ENCODE data around the gene IL11.

The IL11 gene

GRCh38 chr19:55358493-55358892, 11.8 kb downstream of the IL11 start:
- Histone ChIP-seq H3K4me1 (ENCODE audit: control extremely low read depth in 1 of 4, control insufficient read depth in 4 of 4, insufficient read depth in 4 of 4, low read length in 3 of 4) (peaks cover 0 to 14% (median 9%) of the 10 kb centered on the region in 4 experiments), H3K4me3 (ENCODE audit: control insufficient read depth in 1 of 7, extremely low read depth in 1 of 7, insufficient read depth in 4 of 7, low read depth in 2 of 7, low read length in 6 of 7) (no peak overlapping the region), H3K27ac (ENCODE audit: insufficient read depth in 1 of 2, low read depth in 1 of 2, low read length in 2 of 2, poor library complexity in 1 of 2, severe bottlenecking in 2 of 2) (no peak overlapping the region), H3K36me3 (ENCODE audit: control insufficient read depth in 4 of 4, insufficient read depth in 4 of 4, low read length in 3 of 4) (no peaks in the 10 kb centered on the region), H3K9me3 (ENCODE audit: control extremely low read depth in 1 of 5, control insufficient read depth in 4 of 5, insufficient read depth in 2 of 5, low read depth in 1 of 5, low read length in 4 of 5) (no peaks in the 10 kb centered on the region), H3K27me3 (replicated peaks in 2 of 5; ENCODE audit: control insufficient read depth in 4 of 5, insufficient read depth in 5 of 5, low read length in 4 of 5) (peaks cover 0 to 37% (median 8%) of the 10 kb centered on the region in 5 experiments)
- ChIA-PET POLR2A (no interaction called here), CTCF (interaction anchor here (1.3 kb wide), 1 partner anchor 11 kb away, joined by 3 read pairs; no protein-coding TSS in a partner anchor)
- DNase-seq = no peak
- 89% methylated on average over 18 of the region's 19 CpGs for WGBS (ENCODE audit: insufficient coverage)

GRCh38 chr19:55355213-55355821, 14.9 kb downstream of the IL11 start:
- Histone ChIP-seq H3K4me3 (ENCODE audit: control insufficient read depth in 1 of 7, extremely low read depth in 1 of 7, insufficient read depth in 4 of 7, low read depth in 2 of 7, low read length in 6 of 7) (no peak overlapping the region), H3K27me3 (replicated peaks in 2 of 5; ENCODE audit: control insufficient read depth in 4 of 5, insufficient read depth in 5 of 5, low read length in 4 of 5) (peaks cover 4 to 62% (median 26%) of the 10 kb centered on the region in 5 experiments), H3K4me1 (ENCODE audit: control extremely low read depth in 1 of 4, control insufficient read depth in 4 of 4, insufficient read depth in 4 of 4, low read length in 3 of 4) (peaks cover 0 to 20% (median 15%) of the 10 kb centered on the region in 4 experiments), H3K27ac (ENCODE audit: insufficient read depth in 1 of 2, low read depth in 1 of 2, low read length in 2 of 2, poor library complexity in 1 of 2, severe bottlenecking in 2 of 2) (no peak overlapping the region), H3K36me3 (ENCODE audit: control insufficient read depth in 4 of 4, insufficient read depth in 4 of 4, low read length in 3 of 4) (no peaks in the 10 kb centered on the region), H3K9me3 (ENCODE audit: control extremely low read depth in 1 of 5, control insufficient read depth in 4 of 5, insufficient read depth in 2 of 5, low read depth in 1 of 5, low read length in 4 of 5) (no peaks in the 10 kb centered on the region)
- DNase-seq = peak in 2 of 3 donors; percentile 46 to 48
- POLR2A ChIA-PET = no interaction called here
- CTCF ChIA-PET = interaction anchor here (0.6 to 1.1 kb wide), 2 partner anchors 26 to 152 kb away, joined by 3 read pairs; no protein-coding TSS in a partner anchor
- 58% methylated on average over 11 of the region's 13 CpGs for WGBS (ENCODE audit: insufficient coverage)

- H3K4me3 ChIP-seq (ENCODE audit: control insufficient read depth in 1 of 7, extremely low read depth in 1 of 7, insufficient read depth in 4 of 7, low read depth in 2 of 7, low read length in 6 of 7) = peak within 1 kb of the TSS; percentile 10 to 77 (median 58)
- WGBS (ENCODE audit: insufficient coverage) = 4% methylated on average over 15 of the region's 43 CpGs
- H3K9me3 ChIP-seq (ENCODE audit: control extremely low read depth in 1 of 5, control insufficient read depth in 4 of 5, insufficient read depth in 2 of 5, low read depth in 1 of 5, low read length in 4 of 5) = no peaks in the 10 kb centered on the region
- peaks cover 0 to 20% (median 15%) of the 10 kb centered on the region in 4 experiments for H3K4me1 ChIP-seq (ENCODE audit: control extremely low read depth in 1 of 4, control insufficient read depth in 4 of 4, insufficient read depth in 4 of 4, low read length in 3 of 4)
- DNase-seq = no peak
- POLR2A ChIA-PET = no interaction called here
- H3K27ac ChIP-seq (ENCODE audit: insufficient read depth in 1 of 2, low read depth in 1 of 2, low read length in 2 of 2, poor library complexity in 1 of 2, severe bottlenecking in 2 of 2) = no peak within 1 kb of the TSS
- CTCF ChIA-PET = no interaction called here
- no peaks in the 10 kb centered on the region for H3K36me3 ChIP-seq (ENCODE audit: control insufficient read depth in 4 of 4, insufficient read depth in 4 of 4, low read length in 3 of 4)
- peaks cover 4 to 62% (median 26%) of the 10 kb centered on the region in 5 experiments for H3K27me3 ChIP-seq (replicated peaks in 2 of 5; ENCODE audit: control insufficient read depth in 4 of 5, insufficient read depth in 5 of 5, low read length in 4 of 5)
Observed at GRCh38 chr19:55354698-55355212, 15.5 kb downstream of the IL11 start, which contains the start of gene COX6B2. TSS of gene COX6B2 (minus strand) at chr19:55354719. CDS start at chr19:55354521, 198 bp downstream.

DNA sequence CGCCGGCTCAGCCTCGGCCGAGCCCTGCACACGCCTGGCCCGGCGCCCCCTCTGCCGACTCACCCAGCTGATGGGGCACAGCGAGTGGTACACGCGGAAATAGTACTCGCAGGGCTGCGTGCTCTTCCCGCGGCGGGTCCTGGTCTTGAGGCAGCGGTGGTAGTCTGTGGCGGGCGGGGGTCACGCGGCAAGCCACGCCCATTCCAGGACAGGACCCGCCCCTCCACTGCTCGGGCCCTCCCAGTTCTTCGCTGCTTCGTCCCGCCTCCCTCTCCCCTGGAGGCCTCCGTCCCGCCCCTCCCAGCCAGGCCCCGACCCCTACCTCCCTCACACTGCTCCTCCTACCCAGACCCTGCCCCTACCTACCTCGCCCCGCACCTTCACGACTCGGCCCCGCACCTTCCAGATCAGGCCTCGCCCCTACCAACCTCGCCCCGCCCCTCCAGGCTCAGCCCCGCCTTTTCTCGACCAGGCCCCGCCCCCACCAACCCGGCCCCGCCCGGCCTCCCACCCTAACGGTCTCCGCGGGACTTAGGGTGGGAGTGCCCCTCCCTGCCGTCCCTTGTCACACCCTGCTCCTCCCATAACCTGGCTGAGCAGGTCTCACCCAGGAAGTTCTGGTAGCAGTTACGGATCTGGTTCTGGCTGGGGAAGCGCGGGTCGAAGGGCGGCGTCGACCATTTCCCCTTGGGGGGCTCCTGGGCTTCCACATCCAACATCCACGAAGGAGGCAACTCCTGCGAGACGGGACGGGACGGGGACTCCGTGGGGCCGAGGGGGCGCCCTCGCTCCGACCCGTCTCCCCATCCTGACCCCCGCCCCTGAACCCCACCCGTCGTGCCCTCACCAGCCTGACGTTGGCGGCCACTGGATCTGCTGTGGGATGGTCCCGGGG, 16.2 kb downstream of the IL11 start:
- no peaks in the 10 kb centered on the region for H3K9me3 ChIP-seq (ENCODE audit: control extremely low read depth in 1 of 5, control insufficient read depth in 4 of 5, insufficient read depth in 2 of 5, low read depth in 1 of 5, low read length in 4 of 5)
- ChIA-PET POLR2A (interaction anchor here (1.0 kb wide), 1 partner anchor 15 kb away, joined by 3 read pairs; no protein-coding TSS in a partner anchor), CTCF (no interaction called here)
- peak overlapping the region; percentile 10 to 77 (median 58) for H3K4me3 ChIP-seq (ENCODE audit: control insufficient read depth in 1 of 7, extremely low read depth in 1 of 7, insufficient read depth in 4 of 7, low read depth in 2 of 7, low read length in 6 of 7)
- no peak overlapping the region for H3K27ac ChIP-seq (ENCODE audit: insufficient read depth in 1 of 2, low read depth in 1 of 2, low read length in 2 of 2, poor library complexity in 1 of 2, severe bottlenecking in 2 of 2)
- 1% methylated on average over 60 of the region's 72 CpGs for WGBS (ENCODE audit: insufficient coverage)
- H3K27me3 ChIP-seq (replicated peaks in 2 of 5; ENCODE audit: control insufficient read depth in 4 of 5, insufficient read depth in 5 of 5, low read length in 4 of 5) = peaks cover 4 to 62% (median 26%) of the 10 kb centered on the region in 5 experiments
- peaks cover 0 to 2% (median 0%) of the 10 kb centered on the region in 4 experiments for H3K36me3 ChIP-seq (ENCODE audit: control insufficient read depth in 4 of 4, insufficient read depth in 4 of 4, low read length in 3 of 4)
- DNase-seq = peak; percentile 68 to 85 (median 78)
- H3K4me1 ChIP-seq (ENCODE audit: control extremely low read depth in 1 of 4, control insufficient read depth in 4 of 4, insufficient read depth in 4 of 4, low read length in 3 of 4) = peaks cover 0 to 20% (median 15%) of the 10 kb centered on the region in 4 experiments

DNA sequence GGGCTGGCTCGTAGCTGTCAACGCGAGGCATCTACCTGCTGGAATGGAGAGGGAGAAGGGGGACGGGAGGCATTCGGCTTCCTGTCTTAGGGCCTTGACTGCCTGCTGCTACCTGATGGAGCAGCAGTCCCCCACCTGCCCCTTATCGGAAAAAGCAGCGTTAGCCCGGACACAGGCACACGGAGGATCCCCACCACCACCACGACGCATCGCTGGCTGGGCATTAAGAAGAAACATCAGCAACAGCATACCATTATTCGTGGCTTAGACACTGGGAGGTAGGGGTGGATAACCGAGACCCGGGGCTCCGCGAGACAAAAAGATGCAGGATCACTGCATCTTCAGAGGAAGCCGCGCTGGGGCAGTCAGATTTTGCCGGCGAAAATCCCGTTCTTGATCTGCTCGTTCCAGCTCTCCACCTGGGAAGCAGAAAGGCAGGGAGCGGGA, 16.9 kb downstream of the IL11 start:
- Histone ChIP-seq H3K36me3 (ENCODE audit: control insufficient read depth in 4 of 4, insufficient read depth in 4 of 4, low read length in 3 of 4) (peaks cover 0 to 3% (median 1%) of the 10 kb centered on the region in 4 experiments), H3K4me3 (ENCODE audit: control insufficient read depth in 1 of 7, extremely low read depth in 1 of 7, insufficient read depth in 4 of 7, low read depth in 2 of 7, low read length in 6 of 7) (peak overlapping the region; percentile 10 to 77 (median 58)), H3K4me1 (ENCODE audit: control extremely low read depth in 1 of 4, control insufficient read depth in 4 of 4, insufficient read depth in 4 of 4, low read length in 3 of 4) (peaks cover 0 to 20% (median 15%) of the 10 kb centered on the region in 4 experiments), H3K9me3 (ENCODE audit: control extremely low read depth in 1 of 5, control insufficient read depth in 4 of 5, insufficient read depth in 2 of 5, low read depth in 1 of 5, low read length in 4 of 5) (no peaks in the 10 kb centered on the region), H3K27me3 (replicated peaks in 2 of 5; ENCODE audit: control insufficient read depth in 4 of 5, insufficient read depth in 5 of 5, low read length in 4 of 5) (peaks cover 4 to 62% (median 26%) of the 10 kb centered on the region in 5 experiments), H3K27ac (ENCODE audit: insufficient read depth in 1 of 2, low read depth in 1 of 2, low read length in 2 of 2, poor library complexity in 1 of 2, severe bottlenecking in 2 of 2) (no peak overlapping the region)
- no peak for DNase-seq
- CTCF ChIA-PET = interaction anchor here (1.6 kb wide), 1 partner anchor 30 kb away, joined by 5 read pairs; the partner anchor contains the start of gene TMEM238
- POLR2A ChIA-PET = interaction anchor here (1.0 kb wide), 1 partner anchor 15 kb away, joined by 3 read pairs; no protein-coding TSS in a partner anchor
- WGBS (ENCODE audit: insufficient coverage) = 3% methylated on average over 18 of the region's 24 CpGs

GRCh38 chr19:55352549-55353145, 17.6 kb downstream of the IL11 start:
- Histone ChIP-seq H3K4me1 (ENCODE audit: control extremely low read depth in 1 of 4, control insufficient read depth in 4 of 4, insufficient read depth in 4 of 4, low read length in 3 of 4) (peaks cover 0 to 20% (median 15%) of the 10 kb centered on the region in 4 experiments), H3K4me3 (ENCODE audit: control insufficient read depth in 1 of 7, extremely low read depth in 1 of 7, insufficient read depth in 4 of 7, low read depth in 2 of 7, low read length in 6 of 7) (no peak overlapping the region), H3K27ac (ENCODE audit: insufficient read depth in 1 of 2, low read depth in 1 of 2, low read length in 2 of 2, poor library complexity in 1 of 2, severe bottlenecking in 2 of 2) (no peak overlapping the region), H3K9me3 (ENCODE audit: control extremely low read depth in 1 of 5, control insufficient read depth in 4 of 5, insufficient read depth in 2 of 5, low read depth in 1 of 5, low read length in 4 of 5) (no peaks in the 10 kb centered on the region), H3K27me3 (replicated peaks in 2 of 5; ENCODE audit: control insufficient read depth in 4 of 5, insufficient read depth in 5 of 5, low read length in 4 of 5) (peaks cover 4 to 62% (median 26%) of the 10 kb centered on the region in 5 experiments), H3K36me3 (ENCODE audit: control insufficient read depth in 4 of 4, insufficient read depth in 4 of 4, low read length in 3 of 4) (peaks cover 0 to 8% (median 4%) of the 10 kb centered on the region in 4 experiments)
- ChIA-PET POLR2A (no interaction called here), CTCF (interaction anchor here (0.6 to 1.9 kb wide), 6 partner anchors 9 to 75 kb away, joined by 3 to 7 read pairs (median 3); partner anchors contain the start of gene TMEM238)
- no peak for DNase-seq
- WGBS (ENCODE audit: insufficient coverage) = 67% methylated on average over 24 of the region's 25 CpGs

Measured in common myeloid progenitor, CD34-positive (primary cell).